HCT116 (cell line): Measurements from ENCODE around the gene EPB41L4A. TPM values are rescaled to one million over a fixed set of nuclear protein-coding genes. Genes with fewer than 3 reads are reported as not detected.

Source experiments
- ATAC-seq: fragments of 200-7000 bp; cut with Tn5 transposase; 2 replicates; pipeline ENCODE4 v1.9.1; 2020; ENCODE audit warnings: mild to moderate bottlenecking, moderate library complexity
- BruUV-seq: library from RNA; stranded (reverse); fragments of 400-500 nt; replicated peaks from 2 replicates; lab custom pipeline; 2021; lab: Mats Ljungman, UMichigan
- CTCF ChIA-PET: fragments of 300-600 bp; sonication (Branson Sonifier 250); formaldehyde crosslinking; loops from one replicate; lab custom pipeline; 2021; ENCODE audit warnings: antibody characterized with exemption; lab: Charles Lee
- POLR2A ChIA-PET: fragments of 300-600, 350-600 bp; sonication (Branson Sonifier 250); formaldehyde crosslinking; loops from one replicate; lab custom pipeline; 2021; ENCODE audit warnings: antibody characterized with exemption; lab: Charles Lee
- RAD21 ChIA-PET, 2 experiments: fragments of 300-600 bp; sonication (Branson Sonifier 250); formaldehyde crosslinking; loops; one replicate each; lab custom pipeline; 2023; ENCODE audit warnings: low total read pairs in 2 of 2; ENCODE audit not compliant: uncharacterized antibody in 2 of 2, unreplicated experiment in 2 of 2, low non-redundant PET in 1 of 2; lab: Charles Lee
- DNase-seq: peaks from one replicate; pipeline ENCODE4 v3.0.0-alpha.2; 2010; ENCODE audit warnings: low read depth, low spot score
- H2AFZ ChIP-seq: fragments of 200-600 bp; shearing (Covaris generic), sonication (generic); 2 replicates; pipeline ENCODE4 v1.6.1; 2017; ENCODE audit warnings: low read depth, mixed run types, mixed read lengths, antibody characterized with exemption, low read length; ENCODE audit not compliant: poor library complexity, severe bottlenecking
- H3K27ac ChIP-seq: 2 replicates; pipeline ENCODE4 v1.5.1; 2012; ENCODE audit warnings: low read depth, low read length
- H3K27me3 ChIP-seq: fragments of 200-600 bp; sonication (generic); 2 replicates; pipeline ENCODE4 v1.6.1; 2016; ENCODE audit warnings: mixed run types, low read length, mixed read lengths; ENCODE audit not compliant: insufficient read depth
- H3K36me3 ChIP-seq, 2 experiments: fragments of 200-500 bp in 1 of 2; fragments of 200-600 bp in 1 of 2; sonication (Bioruptor generic) in 1 of 2; sonication (generic) in 1 of 2; 2 replicates each; pipeline versions ENCODE4 v1.5.1 to v1.6.1; 2014 to 2016; ENCODE audit warnings: low read length in 2 of 2, inconsistent platforms in 1 of 2, mixed read lengths in 1 of 2, mixed run types in 1 of 2; ENCODE audit not compliant: insufficient read depth in 2 of 2, control insufficient read depth in 1 of 2
- H3K4me1 ChIP-seq, 2 experiments: fragments of 200-600 bp in 1 of 2; sonication (generic) in 1 of 2; 2 replicates each; pipeline versions ENCODE4 v1.5.1 to v1.6.1; 2012 to 2017; ENCODE audit warnings: low read length in 2 of 2, inconsistent platforms in 1 of 2, mild to moderate bottlenecking in 1 of 2, mixed read lengths in 1 of 2, mixed run types in 1 of 2, moderate library complexity in 1 of 2; ENCODE audit not compliant: insufficient read depth in 2 of 2, control insufficient read depth in 1 of 2
- H3K4me2 ChIP-seq: fragments of 200-600 bp; sonication (generic); 2 replicates; pipeline ENCODE4 v1.6.1; 2017; ENCODE audit warnings: mixed run types, low read length, mixed read lengths
- H3K4me3 ChIP-seq, 2 experiments: fragments of 200-600 bp in 1 of 2; sonication (generic) in 1 of 2; replicated peaks in 1 of 2; 2 replicates each; pipeline ENCODE4 v1.5.1; 2011 to 2016; ENCODE audit warnings: low read length in 2 of 2, control low read depth in 1 of 2, low read depth in 1 of 2, mild to moderate bottlenecking in 1 of 2, mixed read lengths in 1 of 2, mixed run types in 1 of 2
- H3K79me2 ChIP-seq: fragments of 200-600 bp; sonication (generic); 2 replicates; pipeline ENCODE4 v1.6.1; 2017; ENCODE audit warnings: mild to moderate bottlenecking, mixed run types, low read length, moderate library complexity, mixed read lengths; ENCODE audit not compliant: insufficient read depth
- H3K9ac ChIP-seq: fragments of 200-600 bp; sonication (generic); 2 replicates; pipeline ENCODE4 v1.6.1; 2016; ENCODE audit warnings: low read length, mixed read lengths
- H3K9me2 ChIP-seq: fragments of 200-600 bp; sonication (generic), shearing (Covaris generic); 2 replicates; pipeline ENCODE4 v1.6.1; 2017; ENCODE audit warnings: mixed run types, mild to moderate bottlenecking, moderate library complexity; ENCODE audit not compliant: insufficient read depth
- H3K9me3 ChIP-seq, 2 experiments: fragments of 200-500 bp in 1 of 2; fragments of 200-600 bp in 1 of 2; sonication (Bioruptor generic) in 1 of 2; sonication (generic) in 1 of 2; 2 replicates each; pipeline ENCODE4 v1.6.1; 2014 to 2017; ENCODE audit warnings: low read length in 2 of 2, mixed read lengths in 2 of 2, inconsistent platforms in 1 of 2, low read depth in 1 of 2, mild to moderate bottlenecking in 1 of 2, mixed run types in 1 of 2, moderate library complexity in 1 of 2; ENCODE audit not compliant: control insufficient read depth in 1 of 2, insufficient read depth in 1 of 2
- H4K20me1 ChIP-seq: fragments of 200-600 bp; sonication (generic), shearing (Covaris generic); 2 replicates; pipeline ENCODE4 v1.6.1; 2017; ENCODE audit warnings: mixed run types, mild to moderate bottlenecking, moderate library complexity; ENCODE audit not compliant: insufficient read depth
- EZH2 ChIP-seq: fragments of 200-600 bp; sonication (generic); IDR thresholded peaks from 2 replicates; pipeline ENCODE4 v1.6.1; 2017; ENCODE audit warnings: antibody characterized with exemption, mixed run types
- RAD21 ChIP-seq: IDR thresholded peaks from 2 replicates; pipeline ENCODE4 v1.6.1; 2012; ENCODE audit warnings: low read depth, mild to moderate bottlenecking
- SRF ChIP-seq: IDR thresholded peaks from 2 replicates; pipeline ENCODE4 v1.6.1; 2012; ENCODE audit warnings: low read depth
- intact Hi-C: fragments of 100-400 bp; cut with micrococcal nuclease; formaldehyde crosslinking; loops from 2 replicates; pipeline ENCODE4 v1.10.0; 2022
- total RNA-seq: library from RNA; stranded (reverse); gene quantifications from one replicate; pipeline ENCODE4 v1.2.1, GENCODE V29; 2021; ENCODE audit not compliant: unreplicated experiment
- TF ChIP-seq, protein P1 (sequence below), 3 experiments: fragments of 200-600 bp in 1 of 3; sonication (generic) in 1 of 3; IDR thresholded peaks in 2 of 3; conservative IDR thresholded peaks in 1 of 3; 2 replicates each; pipeline ENCODE4 v1.5.1; 2012 to 2017; ENCODE audit warnings: low read depth in 2 of 3, low read length in 2 of 3, antibody characterized with exemption in 1 of 3, borderline replicate concordance in 1 of 3, control low read depth in 1 of 3, mild to moderate bottlenecking in 1 of 3, mixed read lengths in 1 of 3, mixed run types in 1 of 3, moderate library complexity in 1 of 3; ENCODE audit not compliant: insufficient read depth in 1 of 3

EPB41L4A gene
- total RNA-seq, 1 experiment from 2014 or later = 2.8 TPM

GRCh38 chr5:112239996-112240395 lies 179.1 kb downstream of the EPB41L4A start (continued):
- TF ChIP-seq, protein P1, sequence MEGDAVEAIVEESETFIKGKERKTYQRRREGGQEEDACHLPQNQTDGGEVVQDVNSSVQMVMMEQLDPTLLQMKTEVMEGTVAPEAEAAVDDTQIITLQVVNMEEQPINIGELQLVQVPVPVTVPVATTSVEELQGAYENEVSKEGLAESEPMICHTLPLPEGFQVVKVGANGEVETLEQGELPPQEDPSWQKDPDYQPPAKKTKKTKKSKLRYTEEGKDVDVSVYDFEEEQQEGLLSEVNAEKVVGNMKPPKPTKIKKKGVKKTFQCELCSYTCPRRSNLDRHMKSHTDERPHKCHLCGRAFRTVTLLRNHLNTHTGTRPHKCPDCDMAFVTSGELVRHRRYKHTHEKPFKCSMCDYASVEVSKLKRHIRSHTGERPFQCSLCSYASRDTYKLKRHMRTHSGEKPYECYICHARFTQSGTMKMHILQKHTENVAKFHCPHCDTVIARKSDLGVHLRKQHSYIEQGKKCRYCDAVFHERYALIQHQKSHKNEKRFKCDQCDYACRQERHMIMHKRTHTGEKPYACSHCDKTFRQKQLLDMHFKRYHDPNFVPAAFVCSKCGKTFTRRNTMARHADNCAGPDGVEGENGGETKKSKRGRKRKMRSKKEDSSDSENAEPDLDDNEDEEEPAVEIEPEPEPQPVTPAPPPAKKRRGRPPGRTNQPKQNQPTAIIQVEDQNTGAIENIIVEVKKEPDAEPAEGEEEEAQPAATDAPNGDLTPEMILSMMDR (IDR thresholded peaks at IDR 0.05 in 2 of 3, conservative IDR thresholded peaks at IDR 0.05 in 1 of 3; ENCODE audit: borderline replicate concordance in 1 of 3, insufficient read depth in 1 of 3, low read depth in 2 of 3, low read length in 2 of 3) = 0 out of 6 replicates have a peak, but pooled peaks of 1 of the 3 experiments have one; percentile 7
- no peak for TF ChIP-seq EZH2
- TF ChIP-seq, all 23 proteins: peak for 2

DNA sequence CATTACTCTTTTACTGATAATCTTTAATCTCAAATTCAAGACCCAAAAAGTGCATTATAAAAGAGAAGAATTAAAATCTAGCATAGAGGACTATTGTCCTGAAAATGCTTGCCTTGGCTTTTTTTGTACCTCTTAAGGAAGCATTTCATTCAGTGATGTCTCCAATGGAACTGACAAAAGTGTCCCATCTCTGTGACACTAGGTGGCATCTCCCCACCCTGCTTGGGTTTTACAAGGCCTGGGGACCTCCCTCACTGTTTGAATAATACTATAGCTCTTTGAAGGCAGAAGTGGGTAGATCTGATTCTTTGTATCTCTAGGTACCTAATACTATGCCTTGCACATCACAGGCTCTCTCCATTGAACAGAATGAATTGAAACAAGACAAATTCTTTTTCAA lies 180.6 kb downstream of the EPB41L4A start:
- POLR2A ChIA-PET = no interaction called here
- intact Hi-C loops = no loop called here
- Histone ChIP-seq H3K27me3 (no peaks in the 10 kb centered on the region; the same call in 1 of the 2 replicates), H2AFZ (no peak overlapping the region), H4K20me1 (no peaks in the 10 kb centered on the region), H3K36me3 (no peaks in the 10 kb centered on the region), H3K9me3 (no peaks in the 10 kb centered on the region), H3K4me3 (no peak overlapping the region), H3K9me2 (no peaks in the 10 kb centered on the region), H3K4me1 (no peaks in the 10 kb centered on the region), H3K79me2 (no peaks in the 10 kb centered on the region), H3K4me2 (no peak overlapping the region), H3K9ac (no peak overlapping the region), H3K27ac (no peak overlapping the region)
- CTCF ChIA-PET = interaction anchor here (1.2 kb wide), 1 partner anchor 182 kb away, joined by 4 read pairs; no protein-coding TSS in a partner anchor
- RAD21 ChIA-PET = interaction anchor here in 1 of 2 experiments (1.0 kb wide), 1 partner anchor 182 kb away, joined by 4 read pairs; no protein-coding TSS in a partner anchor
- no TSS peak for BruUV-seq
- no peak for DNase-seq
- ATAC-seq = no peak
- no peak for TF ChIP-seq SRF
- TF ChIP-seq RAD21 = peak; percentile 14; the same call in 1 of the 2 replicates
- TF ChIP-seq, protein P1 (IDR thresholded peaks at IDR 0.05 in 2 of 3, conservative IDR thresholded peaks at IDR 0.05 in 1 of 3; ENCODE audit: borderline replicate concordance in 1 of 3, insufficient read depth in 1 of 3, low read depth in 2 of 3, low read length in 2 of 3) = 0 out of 6 replicates have a peak, but pooled peaks of 1 of the 3 experiments have one; percentile 4
